ENCODE measurements around the gene PRTG.

PRTG gene

GRCh38 chr15:55586808-55587207 lies 156.1 kb downstream of the PRTG start:
- no peak for DNase-seq (ENCODE audit: low read depth)
- no peak overlapping the region for H3K4me3 ChIP-seq (ENCODE audit: low read depth, low read length)
- no peak for TF ChIP-seq CTCF (IDR thresholded peaks at IDR 0.05; ENCODE audit: insufficient read depth, low read depth, low read length, missing control alignments)

- H3K4me3 ChIP-seq (ENCODE audit: low read depth, low read length) = no peak overlapping the region
- DNase-seq (ENCODE audit: low read depth) = no peak
- TF ChIP-seq CTCF (IDR thresholded peaks at IDR 0.05; ENCODE audit: insufficient read depth, low read depth, low read length, missing control alignments) = no peak
Observed at GRCh38 chr15:55576943-55577342, 166.0 kb downstream of the PRTG start.

GRCh38 chr15:55574096-55574495 lies 168.9 kb downstream of the PRTG start:
- TF ChIP-seq CTCF (IDR thresholded peaks at IDR 0.05; ENCODE audit: insufficient read depth, low read depth, low read length, missing control alignments) = no peak
- DNase-seq (ENCODE audit: low read depth) = no peak
- H3K4me3 ChIP-seq (ENCODE audit: low read depth, low read length) = no peak overlapping the region

GRCh38 chr15:55573224-55573623 lies 169.7 kb downstream of the PRTG start:
- no peak for DNase-seq (ENCODE audit: low read depth)
- TF ChIP-seq CTCF (IDR thresholded peaks at IDR 0.05; ENCODE audit: insufficient read depth, low read depth, low read length, missing control alignments) = no peak
- no peak overlapping the region for H3K4me3 ChIP-seq (ENCODE audit: low read depth, low read length)

GRCh38 chr15:55564347-55565145 lies 178.4 kb downstream of the PRTG start:
- H3K4me3 ChIP-seq (ENCODE audit: low read depth, low read length) = no peak overlapping the region
- TF ChIP-seq CTCF (IDR thresholded peaks at IDR 0.05; ENCODE audit: insufficient read depth, low read depth, low read length, missing control alignments) = peak; percentile 19
- no peak for DNase-seq (ENCODE audit: low read depth)

- H3K4me3 ChIP-seq (ENCODE audit: low read depth, low read length) = no peak overlapping the region
- DNase-seq (ENCODE audit: low read depth) = no peak
- TF ChIP-seq CTCF (IDR thresholded peaks at IDR 0.05; ENCODE audit: insufficient read depth, low read depth, low read length, missing control alignments) = no peak
Observed at GRCh38 chr15:55562601-55563000, 180.4 kb downstream of the PRTG start.
